Mesothelial cell of epicardium (in vitro differentiated cells): ENCODE results near the gene STXBP6. TPM values are rescaled to one million over a fixed set of nuclear protein-coding genes. Genes with fewer than 3 reads are reported as not detected.
"Not testable (repeated sequence)": the region's sequence is repeated elsewhere in the genome, so short reads cannot be mapped to it uniquely, and the experiment has no call there.

Experiments used
- DNase-seq, 2 experiments: peaks; one replicate each; pipeline ENCODE4 v3.0.0; 2021; ENCODE audit warnings: low spot score in 2 of 2; ENCODE audit not compliant: unreplicated experiment in 2 of 2
- H3K27ac Mint-ChIP-seq: 2 replicates; pipeline ENCODE4 v1.8.0; 2021; ENCODE audit warnings: mixed read lengths
- H3K27me3 Mint-ChIP-seq: 2 replicates; pipeline ENCODE4 v1.8.0; 2021; ENCODE audit warnings: low read depth, mixed read lengths
- H3K36me3 Mint-ChIP-seq: 2 replicates; pipeline ENCODE4 v1.8.0; 2021; ENCODE audit warnings: mixed read lengths
- H3K4me1 Mint-ChIP-seq: 2 replicates; pipeline ENCODE4 v1.8.0; 2021; ENCODE audit warnings: mixed read lengths
- H3K4me3 Mint-ChIP-seq: 2 replicates; pipeline ENCODE4 v1.8.0; 2021; ENCODE audit warnings: mild to moderate bottlenecking, moderate library complexity, mixed read lengths
- H3K9me3 Mint-ChIP-seq: 2 replicates; pipeline ENCODE4 v1.8.0; 2021; ENCODE audit warnings: mixed read lengths
- total RNA-seq: library from RNA; stranded (reverse); gene quantifications from 3 replicates; pipeline ENCODE4 v1.2.1, GENCODE V29; 2021
- TF ChIP-seq, protein P1 (sequence below): fragments of 200-600 bp; sonication (generic); IDR thresholded peaks from one replicate; pipeline ENCODE4 v1.5.0; 2021; ENCODE audit warnings: antibody characterized with exemption; ENCODE audit not compliant: unreplicated experiment

The STXBP6 gene
- total RNA-seq, 1 donor from 2014 or later, result 16.6 TPM

- peak overlapping the region; percentile 26 for H3K27ac Mint-ChIP-seq
- peak; percentile 33 to 55 for DNase-seq
- H3K27me3 Mint-ChIP-seq, result no peaks in the 10 kb centered on the region
- no peaks in the 10 kb centered on the region for H3K36me3 Mint-ChIP-seq
- H3K4me3 Mint-ChIP-seq, result no peak overlapping the region
- H3K9me3 Mint-ChIP-seq, result no peaks in the 10 kb centered on the region
- TF ChIP-seq, protein P1, sequence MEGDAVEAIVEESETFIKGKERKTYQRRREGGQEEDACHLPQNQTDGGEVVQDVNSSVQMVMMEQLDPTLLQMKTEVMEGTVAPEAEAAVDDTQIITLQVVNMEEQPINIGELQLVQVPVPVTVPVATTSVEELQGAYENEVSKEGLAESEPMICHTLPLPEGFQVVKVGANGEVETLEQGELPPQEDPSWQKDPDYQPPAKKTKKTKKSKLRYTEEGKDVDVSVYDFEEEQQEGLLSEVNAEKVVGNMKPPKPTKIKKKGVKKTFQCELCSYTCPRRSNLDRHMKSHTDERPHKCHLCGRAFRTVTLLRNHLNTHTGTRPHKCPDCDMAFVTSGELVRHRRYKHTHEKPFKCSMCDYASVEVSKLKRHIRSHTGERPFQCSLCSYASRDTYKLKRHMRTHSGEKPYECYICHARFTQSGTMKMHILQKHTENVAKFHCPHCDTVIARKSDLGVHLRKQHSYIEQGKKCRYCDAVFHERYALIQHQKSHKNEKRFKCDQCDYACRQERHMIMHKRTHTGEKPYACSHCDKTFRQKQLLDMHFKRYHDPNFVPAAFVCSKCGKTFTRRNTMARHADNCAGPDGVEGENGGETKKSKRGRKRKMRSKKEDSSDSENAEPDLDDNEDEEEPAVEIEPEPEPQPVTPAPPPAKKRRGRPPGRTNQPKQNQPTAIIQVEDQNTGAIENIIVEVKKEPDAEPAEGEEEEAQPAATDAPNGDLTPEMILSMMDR, result no peak
- H3K4me1 Mint-ChIP-seq, result peaks cover 20% of the 10 kb centered on the region
These were observed 108.2 kb downstream of the STXBP6 start for GRCh38 chr14:24941719-24942118.

- TF ChIP-seq, protein P1, result no peak
- H3K4me3 Mint-ChIP-seq, result no peak overlapping the region
- H3K36me3 Mint-ChIP-seq, result peaks cover 2% of the 10 kb centered on the region
- peaks cover 3% of the 10 kb centered on the region for H3K9me3 Mint-ChIP-seq
- no peak for DNase-seq
- no peaks in the 10 kb centered on the region for H3K27me3 Mint-ChIP-seq
- H3K4me1 Mint-ChIP-seq, result peaks cover 25% of the 10 kb centered on the region
- H3K27ac Mint-ChIP-seq, result no peak overlapping the region
These were observed 109.6 kb downstream of the STXBP6 start for GRCh38 chr14:24940213-24940783.

GRCh38 chr14:24938593-24938992 is 111.4 kb downstream of the STXBP6 start:
- H3K27me3 Mint-ChIP-seq, result no peaks in the 10 kb centered on the region
- H3K4me3 Mint-ChIP-seq, result no peak overlapping the region
- H3K4me1 Mint-ChIP-seq, result peaks cover 28% of the 10 kb centered on the region
- DNase-seq, result no peak
- H3K9me3 Mint-ChIP-seq, result peaks cover 3% of the 10 kb centered on the region
- peaks cover 2% of the 10 kb centered on the region for H3K36me3 Mint-ChIP-seq
- TF ChIP-seq, protein P1, result no peak
- peak overlapping the region; percentile 64 for H3K27ac Mint-ChIP-seq

DNA sequence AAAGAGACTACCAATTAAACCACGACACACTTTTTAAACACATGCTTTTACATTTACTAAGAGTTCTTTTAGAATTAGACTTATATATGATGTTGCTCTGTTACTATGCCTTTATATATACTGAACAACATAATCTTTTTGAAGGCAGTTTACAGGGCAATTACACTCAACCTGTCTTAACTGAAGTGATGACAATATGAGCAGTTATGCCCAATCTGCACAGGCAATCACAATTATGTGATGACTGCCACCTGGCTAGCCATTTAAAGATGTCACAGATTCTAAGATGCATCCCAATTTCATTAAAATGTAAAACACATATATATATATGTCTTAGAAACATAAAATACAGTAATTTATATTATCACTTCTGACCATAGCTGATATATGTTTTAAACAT is 112.6 kb downstream of the STXBP6 start:
- no peak overlapping the region for H3K4me3 Mint-ChIP-seq
- H3K36me3 Mint-ChIP-seq, result peaks cover 2% of the 10 kb centered on the region
- H3K27me3 Mint-ChIP-seq, result no peaks in the 10 kb centered on the region
- peaks cover 3% of the 10 kb centered on the region for H3K9me3 Mint-ChIP-seq
- TF ChIP-seq, protein P1, result no peak
- H3K27ac Mint-ChIP-seq, result no peak overlapping the region
- no peak for DNase-seq
- H3K4me1 Mint-ChIP-seq, result peaks cover 28% of the 10 kb centered on the region

- not testable (repeated sequence) for H3K4me3 Mint-ChIP-seq, H3K36me3 Mint-ChIP-seq, H3K9me3 Mint-ChIP-seq, H3K27me3 Mint-ChIP-seq, DNase-seq, H3K27ac Mint-ChIP-seq
- H3K4me1 Mint-ChIP-seq, result peaks cover 24% of the 10 kb centered on the region
These were observed 113.2 kb downstream of the STXBP6 start for GRCh38 chr14:24936773-24937172.

- no peaks in the 10 kb centered on the region for H3K27me3 Mint-ChIP-seq
- no peak for DNase-seq
- H3K9me3 Mint-ChIP-seq, result peaks cover 9% of the 10 kb centered on the region
- H3K4me3 Mint-ChIP-seq, result no peak overlapping the region
- no peak overlapping the region for H3K27ac Mint-ChIP-seq
- TF ChIP-seq, protein P1, result no peak
- H3K4me1 Mint-ChIP-seq, result peaks cover 17% of the 10 kb centered on the region
- H3K36me3 Mint-ChIP-seq, result peaks cover 7% of the 10 kb centered on the region
These were observed 114.2 kb downstream of the STXBP6 start for GRCh38 chr14:24935796-24936195.
